GM21515 (cell line): Measurements from ENCODE around the gene MKNK2.
"Not testable (repeated sequence)": the region's sequence is repeated elsewhere in the genome, so short reads cannot be mapped to it uniquely, and the experiment has no call there.

ENCODE experiments used
- ATAC-seq: cut with Tn5 transposase; IDR thresholded peaks from one replicate; pipeline ENCODE4 v1.9.1; 2021; ENCODE audit not compliant: unreplicated experiment

MKNK2 gene

GRCh38 chr19:2050991-2051772 is at the start of gene MKNK2:
MKNK2 (minus strand) TSS chr19:2051244; CDS start chr19:2050851, 393 bp downstream.
- ATAC-seq = peak; percentile 52

- no peak for ATAC-seq
These were observed 49.6 kb upstream of the MKNK2 start for GRCh38 chr19:2100719-2101061.

- no peak for ATAC-seq
These were observed 49.1 kb upstream of the MKNK2 start for GRCh38 chr19:2099937-2100718.

GRCh38 chr19:2099054-2099501 is 48.0 kb upstream of the MKNK2 start:
- no peak for ATAC-seq

GRCh38 chr19:2097886-2098327 is 46.9 kb upstream of the MKNK2 start:
- no peak for ATAC-seq

GRCh38 chr19:2097203-2097885 is 46.3 kb upstream of the MKNK2 start:
- no peak for ATAC-seq

GRCh38 chr19:2096480-2097202 is 45.6 kb upstream of the MKNK2 start, which contains the start of gene IZUMO4:
IZUMO4 (plus strand) TSS chr19:2096915; CDS start chr19:2096946, 31 bp downstream.
- ATAC-seq = peak; percentile 50

GRCh38 chr19:2096034-2096479 is 45.0 kb upstream of the MKNK2 start, which contains the start of gene MOB3A:
MOB3A (minus strand) TSS chr19:2096326; CDS start chr19:2078560, 17,766 bp downstream.
- ATAC-seq = peak; percentile 41

GRCh38 chr19:2091926-2092525 is 41.0 kb upstream of the MKNK2 start:
- ATAC-seq = not testable (repeated sequence)

GRCh38 chr19:2089727-2090053 is 38.6 kb upstream of the MKNK2 start:
- ATAC-seq = no peak

GRCh38 chr19:2089001-2089711 is 38.1 kb upstream of the MKNK2 start:
- ATAC-seq = no peak

GRCh38 chr19:2087621-2088100 is 36.6 kb upstream of the MKNK2 start:
- no peak for ATAC-seq

GRCh38 chr19:2086695-2087620 is 35.9 kb upstream of the MKNK2 start:
- ATAC-seq = not testable (repeated sequence)

- ATAC-seq = peak; percentile 39
These were observed 34.1 kb upstream of the MKNK2 start for GRCh38 chr19:2084993-2085720.

GRCh38 chr19:2083174-2083854 is 32.3 kb upstream of the MKNK2 start:
- no peak for ATAC-seq

- no peak for ATAC-seq
These were observed 31.1 kb upstream of the MKNK2 start for GRCh38 chr19:2081873-2082810.
